ENCODE results near the gene NRTN.
"Not testable (repeated sequence)": the region's sequence is repeated elsewhere in the genome, so short reads cannot be mapped to it uniquely, and the experiment has no call there.

NRTN gene

DNA sequence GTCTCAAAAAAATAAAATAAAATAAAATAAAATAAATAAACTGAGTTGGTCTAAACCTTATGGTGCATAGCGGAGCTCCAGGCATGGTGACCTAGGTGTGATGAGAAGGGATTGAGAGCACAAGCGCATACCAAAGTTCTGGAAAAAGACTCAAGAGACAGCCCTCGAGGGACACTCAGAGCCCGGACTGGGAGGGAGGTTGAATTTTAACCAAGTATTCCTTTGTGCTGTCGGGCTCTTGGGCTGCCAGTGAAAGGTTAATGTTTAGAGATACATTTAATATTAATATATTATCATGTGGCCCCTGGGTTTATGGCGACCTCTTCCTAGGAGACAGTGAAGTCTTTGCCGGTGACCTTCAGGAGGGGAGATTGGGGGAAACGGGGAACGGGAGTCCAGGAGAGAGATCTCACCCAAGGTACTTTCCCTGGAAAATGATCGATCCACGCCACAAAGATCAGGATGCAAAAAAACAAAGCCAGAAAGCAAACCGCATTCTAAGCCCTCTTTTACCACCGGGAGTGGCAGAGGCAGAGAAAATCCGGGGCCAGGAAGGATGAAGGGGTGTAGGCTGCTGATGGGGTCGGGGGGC, 33.0 kb downstream of the NRTN start:
- DNase-seq (ENCODE audit: low read depth, low spot score), result no peak

- no peak for DNase-seq (ENCODE audit: low read depth, low spot score)
Measured at GRCh38 chr19:5838353-5839064, 33.6 kb downstream of the NRTN start.

GRCh38 chr19:5839065-5840017, 34.5 kb downstream of the NRTN start, which contains the start of gene FUT6:
Gene FUT6, minus strand, starts transcription at chr19:5839702. Its CDS starts 7,135 bp downstream, at chr19:5832567.
- no peak for DNase-seq (ENCODE audit: low read depth, low spot score)

- DNase-seq (ENCODE audit: low read depth, low spot score), result not testable (repeated sequence)
Measured at GRCh38 chr19:5841735-5842111, 36.9 kb downstream of the NRTN start.

- no peak for DNase-seq (ENCODE audit: low read depth, low spot score)
Measured at GRCh38 chr19:5843295-5843927, 38.5 kb downstream of the NRTN start.

DNA sequence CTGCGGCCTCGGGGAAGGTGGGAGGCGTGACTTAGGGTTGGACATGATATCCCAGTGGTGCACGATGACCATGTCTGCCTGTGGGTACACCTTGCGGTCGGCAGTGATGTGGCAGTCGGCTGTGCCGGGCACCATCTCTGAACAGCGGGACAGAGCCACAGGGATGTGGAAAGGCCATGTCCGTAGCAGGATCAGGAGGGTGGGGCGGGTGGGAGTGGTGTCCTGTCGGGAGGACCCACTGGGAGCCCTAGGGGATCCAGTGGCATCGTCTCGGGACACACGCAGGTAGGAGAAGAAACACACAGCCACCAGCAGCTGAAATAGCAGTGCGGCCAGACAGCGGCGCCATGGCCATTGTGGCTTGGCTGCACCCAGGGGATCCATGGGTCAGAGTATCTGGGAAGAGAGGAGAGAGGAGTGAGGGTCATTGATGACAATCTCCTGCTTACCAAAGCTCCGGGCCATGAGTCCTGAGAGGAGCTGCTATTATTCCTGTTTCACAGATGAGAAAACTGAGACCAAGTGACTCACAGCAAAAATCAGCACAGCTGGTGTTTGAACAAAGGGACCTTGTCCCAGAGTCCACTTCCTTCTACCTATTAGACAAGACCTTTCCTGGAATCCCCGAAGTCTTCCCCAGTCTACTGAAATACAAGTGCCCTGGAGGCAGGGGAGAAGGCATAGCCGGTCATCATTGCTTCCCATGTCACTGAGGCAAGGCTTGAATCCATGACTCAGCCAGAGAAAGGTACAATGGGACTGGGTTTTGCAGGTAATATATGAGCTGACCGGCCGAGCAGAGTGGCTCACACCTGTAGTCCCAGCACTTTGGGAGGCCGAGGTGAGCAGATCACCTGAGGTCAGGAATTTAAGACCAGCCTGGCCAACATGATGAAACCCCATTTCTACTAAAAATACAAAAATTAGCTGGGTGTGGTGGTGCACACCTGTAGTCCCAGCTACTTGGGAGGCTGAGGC, 39.9 kb downstream of the NRTN start:
- DNase-seq (ENCODE audit: low read depth, low spot score), result no peak

- DNase-seq (ENCODE audit: low read depth, low spot score), result not testable (repeated sequence)
Measured at GRCh38 chr19:5847846-5848245, 43.0 kb downstream of the NRTN start.

DNA sequence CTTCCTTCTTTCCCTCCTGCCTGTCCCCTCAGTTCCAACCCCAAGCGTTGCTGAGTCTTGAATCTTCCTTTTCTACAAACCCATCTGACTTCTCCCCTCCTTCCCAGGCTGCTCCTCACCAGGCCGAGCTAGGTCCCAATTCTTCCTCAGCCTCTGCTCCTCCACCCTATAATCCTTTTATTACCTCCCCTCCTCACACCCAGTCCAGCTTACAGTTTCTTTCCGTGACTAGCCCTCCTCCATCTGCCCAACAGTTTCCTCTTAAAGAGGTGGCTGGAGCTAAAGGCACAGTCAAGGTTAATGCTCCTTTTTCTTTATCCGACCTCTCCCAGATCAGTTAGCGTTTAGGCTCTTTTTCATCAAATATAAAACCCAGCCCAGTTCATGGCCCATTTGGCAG, 43.8 kb downstream of the NRTN start:
- DNase-seq (ENCODE audit: low read depth, low spot score), result not testable (repeated sequence)

GRCh38 chr19:5850189-5850588, 45.3 kb downstream of the NRTN start:
- no peak for DNase-seq (ENCODE audit: low read depth, low spot score)

- DNase-seq (ENCODE audit: low read depth, low spot score), result no peak
Measured at GRCh38 chr19:5850743-5851293, 46.0 kb downstream of the NRTN start.

- DNase-seq (ENCODE audit: low read depth, low spot score), result no peak
Measured at GRCh38 chr19:5851302-5851701, 46.4 kb downstream of the NRTN start, which contains the start of gene FUT3. Gene FUT3, minus strand, starts transcription at chr19:5851449.

GRCh38 chr19:5854121-5854520, 49.3 kb downstream of the NRTN start:
- DNase-seq (ENCODE audit: low read depth, low spot score), result not testable (repeated sequence)

- not testable (repeated sequence) for DNase-seq (ENCODE audit: low read depth, low spot score)
Measured at GRCh38 chr19:5855151-5855550, 50.3 kb downstream of the NRTN start.

DNA sequence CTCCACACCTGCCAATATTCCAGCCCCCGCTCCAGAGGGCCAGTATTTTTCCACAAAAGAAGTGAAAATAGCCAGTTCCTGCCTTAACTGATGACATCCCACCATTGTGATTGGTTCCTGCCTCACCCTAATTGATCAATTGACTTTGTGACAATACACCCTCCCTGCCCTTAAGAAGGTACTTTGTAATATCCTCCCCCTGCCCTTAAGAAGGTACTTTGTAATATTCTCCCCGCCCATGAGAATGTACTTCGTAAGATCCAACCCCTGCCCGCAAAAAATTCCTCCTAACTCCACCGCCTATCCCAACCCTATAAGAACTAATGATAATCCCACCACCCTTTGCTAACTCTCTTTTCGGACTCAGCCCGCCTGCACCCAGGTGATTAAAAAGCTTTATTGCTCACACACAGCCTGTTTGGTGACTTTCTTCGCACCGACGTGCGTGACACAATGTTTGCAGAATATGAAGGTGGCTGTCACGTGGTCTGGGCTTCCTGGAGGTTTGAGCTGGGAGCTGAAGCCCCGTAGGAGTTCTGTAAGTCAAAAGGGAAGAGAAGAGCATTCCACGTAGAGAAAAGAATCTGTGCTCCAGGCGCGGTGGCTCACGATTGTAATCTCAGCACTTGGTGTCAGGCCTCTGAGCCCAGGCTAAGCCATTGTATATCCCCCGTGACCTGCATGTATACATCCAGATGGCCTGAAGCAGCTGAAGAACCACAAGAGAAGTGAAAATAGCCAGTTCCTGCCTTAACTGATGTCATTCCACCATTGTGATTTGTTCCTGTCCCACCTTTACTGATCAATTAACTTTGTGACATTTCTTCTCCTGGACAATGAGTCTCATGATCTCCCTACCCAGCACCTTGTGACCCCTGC, 52.6 kb downstream of the NRTN start:
- no peak for DNase-seq (ENCODE audit: low read depth, low spot score)

- DNase-seq (ENCODE audit: low read depth, low spot score), result no peak
Measured at GRCh38 chr19:5863030-5863665, 58.3 kb downstream of the NRTN start.

GRCh38 chr19:5864013-5864720, 59.3 kb downstream of the NRTN start:
- no peak for DNase-seq (ENCODE audit: low read depth, low spot score)

GRCh38 chr19:5864725-5865486, 60.0 kb downstream of the NRTN start:
- DNase-seq (ENCODE audit: low read depth, low spot score), result no peak

Data from activated naive CD8-positive, alpha-beta T cell treated with anti-CD3 and anti-CD28 coated beads, Interleukin-2, amount 50 U/mL, for 16 hours (primary cell).